DMS153 (cell line): Measurements from ENCODE around the gene L3HYPDH.

Experiments
- DNase-seq: peaks from one replicate; lab custom pipeline; 2025; lab: John Stamatoyannopoulos, UW

The L3HYPDH gene

GRCh38 chr14:59427653-59428580 lies 56.3 kb downstream of the L3HYPDH start:
- no peak for DNase-seq

- no peak for DNase-seq
Measured at GRCh38 chr14:59425322-59425935, 58.8 kb downstream of the L3HYPDH start.

GRCh38 chr14:59424341-59425071 lies 59.7 kb downstream of the L3HYPDH start:
- no peak for DNase-seq
